Gastroesophageal sphincter (tissue), 4 donors: ENCODE results near the gene RYR2. TPM values are rescaled to one million over a fixed set of nuclear protein-coding genes. Genes with fewer than 3 reads are reported as not detected.

Experiments used
- ATAC-seq: fragments of 150-250 bp; one replicate; pipeline ENCODE4 v1.9.1; 2016; ENCODE audit warnings: mild to moderate bottlenecking, moderate library complexity
- H3K27ac ChIP-seq, 4 donors: fragments of 200-600 bp; sonication (generic) in 3 of 4; 1 replicate in 3 of 4; 2 replicates in 1 of 4; pipeline ENCODE4 v1.5.1; 2016 to 2019
- H3K27me3 ChIP-seq: fragments of 200-600 bp; sonication (generic); one replicate; pipeline ENCODE4 v1.5.1; 2019
- H3K36me3 ChIP-seq, 2 donors: fragments of 200-600 bp; sonication (generic); one replicate each; pipeline ENCODE4 v1.5.1; 2019; ENCODE audit warnings: control low read depth in 1 of 2
- H3K4me1 ChIP-seq, 3 donors: fragments of 200-600 bp; sonication (generic); 1 replicate in 2 of 3; 2 replicates in 1 of 3; pipeline ENCODE4 v1.5.1; 2016 to 2019; ENCODE audit warnings: control low read depth in 2 of 3
- H3K4me3 ChIP-seq, 2 donors: fragments of 200-600 bp; sonication (generic); one replicate each; pipeline ENCODE4 v1.5.1; 2019; ENCODE audit warnings: mild to moderate bottlenecking in 1 of 2, moderate library complexity in 1 of 2
- H3K9me3 ChIP-seq, 3 donors: fragments of 200-600 bp; sonication (generic); one replicate each; pipeline ENCODE4 v1.5.1; 2017 to 2019; ENCODE audit warnings: control low read depth in 2 of 3
- CTCF ChIP-seq, 4 experiments: fragments of 200-600 bp in 2 of 4; fragments of 450-650 bp in 2 of 4; sonication (generic) in 1 of 4; IDR thresholded peaks; one replicate each; pipeline ENCODE4 v1.5.1; 2017 to 2019; ENCODE audit warnings: antibody characterized with exemption in 4 of 4, mild to moderate bottlenecking in 2 of 4, moderate library complexity in 2 of 4
- EP300 ChIP-seq: sonication (generic); formaldehyde crosslinking; IDR thresholded peaks from one replicate; pipeline ENCODE4 v1.6.1; 2017; ENCODE audit warnings: antibody characterized with exemption, mild to moderate bottlenecking
- POLR2A ChIP-seq, 2 donors: fragments of 450-650 bp; IDR thresholded peaks; one replicate each; pipeline ENCODE4 v1.6.1; 2017; ENCODE audit warnings: antibody characterized with exemption in 2 of 2, mild to moderate bottlenecking in 2 of 2, moderate library complexity in 1 of 2
- POLR2AphosphoS5 ChIP-seq: sonication (generic); formaldehyde crosslinking; IDR thresholded peaks from one replicate; pipeline ENCODE4 v1.6.1; 2017; ENCODE audit warnings: antibody characterized with exemption
- WGBS, 2 donors: methylation state at CpG; one replicate each; pipeline ENCODE4 v1.1.5; 2018; ENCODE audit warnings: low coverage in 1 of 2; 5-methylcytosine and 5-hydroxymethylcytosine counted together
- total RNA-seq, 4 donors: library from RNA; depleted of rRNA; stranded (reverse); fragments of >200 nt; gene quantifications; one replicate each; pipeline ENCODE4 v1.1.0, GENCODE V29; 2016

The RYR2 gene
- total RNA-seq, 4 donors from 2014 or later: 27.4 to 78.8 (median 42.7) TPM

DNA sequence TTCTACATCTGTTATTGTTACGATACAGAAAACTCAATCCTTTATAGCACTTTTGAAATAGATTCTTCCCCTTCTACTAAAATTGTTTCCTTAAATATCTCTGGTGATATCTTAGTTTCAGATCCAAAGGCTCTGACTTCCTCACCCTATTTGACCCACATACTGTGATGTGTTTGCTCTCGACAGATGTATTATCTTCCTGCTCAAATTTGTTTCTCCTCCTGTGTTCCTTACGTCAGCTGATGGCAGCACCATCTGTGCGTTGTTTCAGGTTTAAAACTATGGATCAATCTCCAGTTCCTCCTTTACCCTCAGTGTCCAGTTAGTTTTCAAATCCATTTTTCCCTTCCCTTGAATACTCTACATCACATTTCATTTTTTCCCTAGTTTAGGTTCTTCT is 274.4 kb downstream of the RYR2 start:
- H3K36me3 ChIP-seq: no peaks in the 10 kb centered on the region
- H3K27ac ChIP-seq: peak overlapping the region in 1 of 4 donors; percentile 4
- peaks cover 0 to 16% (median 0%) of the 10 kb centered on the region in 3 donors for H3K4me1 ChIP-seq
- TF ChIP-seq CTCF (IDR thresholded peaks at IDR 0.05) (no peak), POLR2A (IDR thresholded peaks at IDR 0.05) (no peak), POLR2AphosphoS5 (no peak), EP300 (no peak)
- H3K4me3 ChIP-seq: no peak overlapping the region
- ATAC-seq: no peak
- no peaks in the 10 kb centered on the region for H3K27me3 ChIP-seq
- 51 to 74% methylated on average over 4 of the region's 4 CpGs for WGBS, 2 donors
- peaks cover 0 to 4% (median 0%) of the 10 kb centered on the region in 3 donors for H3K9me3 ChIP-seq

- ATAC-seq: no peak
These were observed 276.8 kb downstream of the RYR2 start for GRCh38 chr1:237318748-237319147.

DNA sequence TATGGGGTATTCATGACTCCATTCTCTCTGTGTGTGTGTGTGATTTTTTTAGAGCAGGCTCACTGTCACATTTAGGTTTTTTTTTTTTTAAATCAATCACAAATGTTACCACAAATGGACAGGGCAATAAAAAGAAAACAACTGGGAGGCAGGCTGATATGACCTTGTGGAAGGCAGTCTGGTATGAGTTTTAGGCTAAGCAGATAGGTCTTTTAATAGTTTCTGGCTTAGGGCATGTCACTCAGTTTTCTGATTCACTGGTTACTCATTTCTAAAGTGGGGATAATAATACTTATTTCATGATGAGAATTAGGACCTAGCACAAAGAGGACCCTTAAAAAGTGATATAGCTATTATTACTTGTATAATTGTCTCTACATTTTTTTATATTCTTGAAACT is 278.9 kb downstream of the RYR2 start:
- H3K9me3 ChIP-seq: no peaks in the 10 kb centered on the region
- TF ChIP-seq POLR2AphosphoS5 (no peak), CTCF (IDR thresholded peaks at IDR 0.05) (no peak), EP300 (no peak), POLR2A (IDR thresholded peaks at IDR 0.05) (no peak)
- no peak overlapping the region for H3K4me3 ChIP-seq
- peaks cover 0 to 20% (median 0%) of the 10 kb centered on the region in 3 donors for H3K4me1 ChIP-seq
- no peak for ATAC-seq
- no peaks in the 10 kb centered on the region for H3K27me3 ChIP-seq
- H3K36me3 ChIP-seq: no peaks in the 10 kb centered on the region
- H3K27ac ChIP-seq: no peak overlapping the region

More at GRCh38 chr1:237318748-237319147, 276.8 kb downstream of the RYR2 start:
- no peak for TF ChIP-seq EP300
- TF ChIP-seq POLR2A (IDR thresholded peaks at IDR 0.05): no peak
- no peak for TF ChIP-seq POLR2AphosphoS5
- no peak for TF ChIP-seq CTCF (IDR thresholded peaks at IDR 0.05)
- Histone ChIP-seq H3K9me3 (no peaks in the 10 kb centered on the region), H3K4me1 (peaks cover 0 to 20% (median 0%) of the 10 kb centered on the region in 3 donors), H3K36me3 (no peaks in the 10 kb centered on the region), H3K27me3 (no peaks in the 10 kb centered on the region), H3K27ac (no peak overlapping the region), H3K4me3 (no peak overlapping the region)
- WGBS, 2 donors: 84 to 87% methylated on average over 3 of the region's 3 CpGs

DNA sequence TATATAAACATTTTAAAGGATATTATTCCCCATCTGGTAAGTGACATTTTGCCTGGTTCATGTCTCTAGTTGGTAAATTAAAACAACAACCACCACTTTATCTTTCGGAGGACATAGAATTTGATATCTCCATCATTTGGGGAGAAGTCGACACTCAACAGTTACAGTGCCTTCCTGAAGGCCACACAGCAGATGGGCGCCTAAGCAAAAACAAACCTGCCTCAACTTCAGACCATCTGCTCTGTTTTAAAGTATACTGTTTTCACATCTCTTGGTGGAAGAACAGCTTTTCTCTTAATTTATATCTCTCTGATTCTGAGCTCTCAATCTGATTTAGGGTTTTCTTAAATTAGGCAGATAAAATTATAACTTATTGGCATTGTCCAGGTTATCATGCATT is 282.2 kb downstream of the RYR2 start:
- 87 to 96% methylated on average over 2 to 3 of the region's 3 CpGs for WGBS, 2 donors
- no peaks in the 10 kb centered on the region for H3K36me3 ChIP-seq
- ATAC-seq: no peak
- H3K9me3 ChIP-seq: no peaks in the 10 kb centered on the region
- TF ChIP-seq EP300 (no peak), CTCF (IDR thresholded peaks at IDR 0.05) (no peak), POLR2AphosphoS5 (no peak), POLR2A (IDR thresholded peaks at IDR 0.05) (no peak)
- peaks cover 0 to 15% (median 0%) of the 10 kb centered on the region in 3 donors for H3K4me1 ChIP-seq
- no peaks in the 10 kb centered on the region for H3K27me3 ChIP-seq
- no peak overlapping the region for H3K27ac ChIP-seq
- no peak overlapping the region for H3K4me3 ChIP-seq

DNA sequence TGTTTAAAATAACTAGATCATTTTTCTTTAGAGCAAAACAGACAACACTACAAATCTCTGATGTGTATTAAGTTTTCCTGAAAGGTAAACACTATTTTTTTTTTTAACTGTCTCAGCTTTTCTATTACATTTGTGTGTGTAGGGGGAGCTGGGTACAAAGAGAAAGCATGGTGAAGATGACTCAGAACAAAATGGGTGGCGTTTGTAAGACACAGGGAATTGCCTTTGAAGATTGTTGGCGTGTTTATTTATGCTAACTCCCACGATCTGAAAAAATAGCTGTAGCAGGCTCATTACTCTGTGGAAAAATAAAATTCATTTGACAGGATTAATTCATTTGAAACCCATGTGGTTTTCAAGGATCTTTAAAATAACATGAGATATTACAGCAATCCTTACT is 285.1 kb downstream of the RYR2 start:
- H3K27me3 ChIP-seq: no peaks in the 10 kb centered on the region
- no peaks in the 10 kb centered on the region for H3K9me3 ChIP-seq
- no peak for ATAC-seq
- H3K36me3 ChIP-seq: no peaks in the 10 kb centered on the region
- TF ChIP-seq EP300 (no peak), CTCF (IDR thresholded peaks at IDR 0.05) (no peak), POLR2A (IDR thresholded peaks at IDR 0.05) (no peak), POLR2AphosphoS5 (no peak)
- no peak overlapping the region for H3K27ac ChIP-seq
- no peak overlapping the region for H3K4me3 ChIP-seq
- WGBS, 2 donors: 28 to 41% methylated on average over 3 of the region's 3 CpGs
- H3K4me1 ChIP-seq: no peaks in the 10 kb centered on the region
